Measurements from ENCODE around the gene EPAS1.

GRCh38 chr2:46375566-46376125 is 78.4 kb downstream of the EPAS1 start:
- TF ChIP-seq KDM2B (CRISPR knock-in tag; IDR thresholded peaks at IDR 0.05) (no peak), PATZ1 (CRISPR knock-in tag; IDR thresholded peaks at IDR 0.05; ENCODE audit: borderline replicate concordance) (no peak), ZBTB9 (CRISPR knock-in tag; IDR thresholded peaks at IDR 0.05) (no peak), CTCF (IDR thresholded peaks at IDR 0.05 in 2 of 3, conservative IDR thresholded peaks at IDR 0.05 in 1 of 3; ENCODE audit: insufficient read depth in 2 of 3, low read depth in 1 of 3, low read length in 3 of 3) (no peak), ZNF561 (CRISPR knock-in tag; conservative IDR thresholded peaks at IDR 0.05) (no peak)
